ENCODE measurements around the gene TNIK.

DNA sequence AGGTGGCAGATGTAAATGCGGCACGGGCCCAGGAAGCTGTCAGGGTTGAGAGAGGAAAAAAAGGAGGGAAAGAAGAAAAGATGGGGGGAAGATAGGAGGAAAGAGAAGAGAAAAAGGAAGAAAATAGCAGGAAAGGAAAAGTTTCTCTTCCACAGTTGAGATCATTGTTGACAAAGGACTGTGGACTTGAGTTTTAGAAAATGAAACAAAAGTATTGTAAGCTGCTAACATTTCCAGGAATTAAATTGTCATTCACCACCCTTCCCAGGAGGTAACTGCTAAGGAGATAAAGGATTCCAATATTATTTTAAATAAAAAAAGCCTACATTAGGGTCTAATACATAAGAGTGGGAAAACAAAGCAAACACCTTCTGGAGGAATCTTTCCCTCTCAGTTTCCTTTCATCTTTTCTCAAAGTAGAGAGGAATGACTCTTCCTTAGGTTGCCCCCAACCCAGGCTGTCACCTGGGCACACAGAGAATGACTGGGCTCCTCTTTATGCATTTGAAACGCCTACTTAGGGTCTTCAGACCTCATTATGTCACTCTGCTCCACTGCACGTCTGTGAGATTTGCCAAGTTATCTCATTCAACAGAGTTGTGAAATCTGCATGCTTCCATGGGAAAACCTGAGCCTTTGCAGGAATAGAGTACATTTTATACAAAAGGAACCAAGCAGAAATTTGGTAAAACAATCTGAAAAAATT lies 194.0 kb downstream of the TNIK start:
- TF ChIP-seq CTCF (IDR thresholded peaks at IDR 0.05; ENCODE audit: low read depth, low read length, poor library complexity, severe bottlenecking) (no peak), EZH2phosphoT487 (IDR thresholded peaks at IDR 0.05; ENCODE audit: borderline replicate concordance, low read length) (no peak)

All from DOHH2 (cell line).